ENCODE measurements around the gene MRPS23. TPM values are rescaled to one million over a fixed set of nuclear protein-coding genes. Genes with fewer than 3 reads are reported as not detected.

Gene MRPS23
- polyA plus RNA-seq, 1 donor from 2014 or later: 80.5 TPM

GRCh38 chr17:57894848-57895247 lies 45.0 kb upstream of the MRPS23 start:
- H3K9ac ChIP-seq (ENCODE audit: low read length): no peak overlapping the region
- no peaks in the 10 kb centered on the region for H3K9me3 ChIP-seq (ENCODE audit: low read length)
- no peak overlapping the region for H3K27ac ChIP-seq (ENCODE audit: low read length)

GRCh38 chr17:57892820-57893595 lies 43.2 kb upstream of the MRPS23 start:
- Histone ChIP-seq H3K27me3 (ENCODE audit: insufficient read depth, low read depth, low read length) (no peaks in the 10 kb centered on the region), H3K79me2 (replicated peaks; ENCODE audit: insufficient read depth, low read length) (no peaks in the 10 kb centered on the region), H4K20me1 (ENCODE audit: insufficient read depth) (no peaks in the 10 kb centered on the region), H3K9me3 (ENCODE audit: low read length) (no peaks in the 10 kb centered on the region), H3K9me2 (ENCODE audit: insufficient read depth, low read length) (no peaks in the 10 kb centered on the region), H3K4me3 (ENCODE audit: low read length) (no peak overlapping the region), H3F3A (ENCODE audit: insufficient read depth, low read length, poor library complexity, severe bottlenecking) (no peaks in the 10 kb centered on the region), H3K4me2 (ENCODE audit: low read length) (no peak overlapping the region), H3K9ac (ENCODE audit: low read length) (peak overlapping the region; percentile 43), H2AFZ (ENCODE audit: low read depth, low read length) (no peak overlapping the region), H3K36me3 (ENCODE audit: insufficient read depth, low read length) (no peaks in the 10 kb centered on the region), H3K27ac (ENCODE audit: low read length) (peak overlapping the region; percentile 30)
- TF ChIP-seq EP300 (conservative IDR thresholded peaks at IDR 0.05; ENCODE audit: poor library complexity, severe bottlenecking) (no peak), CTCF (IDR thresholded peaks at IDR 0.05; ENCODE audit: poor library complexity, severe bottlenecking) (no peak), TAF1 (IDR thresholded peaks at IDR 0.05; ENCODE audit: low read depth) (no peak), SMC3 (conservative IDR thresholded peaks at IDR 0.05; ENCODE audit: poor library complexity) (peak; percentile 26)

More at GRCh38 chr17:57894848-57895247, 45.0 kb upstream of the MRPS23 start:
- no peaks in the 10 kb centered on the region for H3K79me2 ChIP-seq (replicated peaks; ENCODE audit: insufficient read depth, low read length)
- TF ChIP-seq TAF1 (IDR thresholded peaks at IDR 0.05; ENCODE audit: low read depth) (no peak), EZH2 (IDR thresholded peaks at IDR 0.05; ENCODE audit: borderline replicate concordance, insufficient read depth, low read length, poor library complexity, severe bottlenecking) (no peak), RAD21 (conservative IDR thresholded peaks at IDR 0.05) (no peak), CTCF (IDR thresholded peaks at IDR 0.05; ENCODE audit: poor library complexity, severe bottlenecking) (no peak), POLR2AphosphoS5 (IDR thresholded peaks at IDR 0.05) (no peak), SMC3 (conservative IDR thresholded peaks at IDR 0.05; ENCODE audit: poor library complexity) (no peak), MXI1 (conservative IDR thresholded peaks at IDR 0.05; ENCODE audit: poor library complexity, severe bottlenecking) (no peak), EP300 (conservative IDR thresholded peaks at IDR 0.05; ENCODE audit: poor library complexity, severe bottlenecking) (no peak), REST (IDR thresholded peaks at IDR 0.05; ENCODE audit: borderline replicate concordance) (no peak)
- no peaks in the 10 kb centered on the region for H3K9me2 ChIP-seq (ENCODE audit: insufficient read depth, low read length)
- H3K27me3 ChIP-seq (ENCODE audit: insufficient read depth, low read depth, low read length): no peaks in the 10 kb centered on the region
- H3K36me3 ChIP-seq (ENCODE audit: insufficient read depth, low read length): no peaks in the 10 kb centered on the region
- H2AFZ ChIP-seq (ENCODE audit: low read depth, low read length): no peak overlapping the region
- H3K4me3 ChIP-seq (ENCODE audit: low read length): no peak overlapping the region
- H4K20me1 ChIP-seq (ENCODE audit: insufficient read depth): no peaks in the 10 kb centered on the region
- no peaks in the 10 kb centered on the region for H3F3A ChIP-seq (ENCODE audit: insufficient read depth, low read length, poor library complexity, severe bottlenecking)
- H3K4me2 ChIP-seq (ENCODE audit: low read length): no peak overlapping the region
